ENCODE results near the gene TRIM10.

- no peak for TF ChIP-seq CTCF (IDR thresholded peaks at IDR 0.05)
- no peak for TF ChIP-seq EP300 (IDR thresholded peaks at IDR 0.05)
- no peak for TF ChIP-seq POLR2A (IDR thresholded peaks at IDR 0.05)
Observed at GRCh38 chr6:30130179-30130679, 30.8 kb downstream of the TRIM10 start.

Measured in gastroesophageal sphincter (tissue), 3 donors.